Activated CD8-positive, alpha-beta memory T cell treated with anti-CD3 and anti-CD28 coated beads, Interleukin-2, amount 50 U/mL, for 4 hours (primary cell): Measurements from ENCODE around the gene FHL2.

Source experiments
- DNase-seq: peaks from one replicate; pipeline ENCODE4 v3.0.0-alpha.2; 2020

The FHL2 gene

GRCh38 chr2:105421053-105421452 lies 22.2 kb upstream of the FHL2 start:
- no peak for DNase-seq

GRCh38 chr2:105418522-105418921 lies 19.7 kb upstream of the FHL2 start:
- no peak for DNase-seq

- DNase-seq, result no peak
Measured at GRCh38 chr2:105417857-105418436, 19.1 kb upstream of the FHL2 start.

GRCh38 chr2:105416156-105416555 lies 17.3 kb upstream of the FHL2 start:
- no peak for DNase-seq

DNA sequence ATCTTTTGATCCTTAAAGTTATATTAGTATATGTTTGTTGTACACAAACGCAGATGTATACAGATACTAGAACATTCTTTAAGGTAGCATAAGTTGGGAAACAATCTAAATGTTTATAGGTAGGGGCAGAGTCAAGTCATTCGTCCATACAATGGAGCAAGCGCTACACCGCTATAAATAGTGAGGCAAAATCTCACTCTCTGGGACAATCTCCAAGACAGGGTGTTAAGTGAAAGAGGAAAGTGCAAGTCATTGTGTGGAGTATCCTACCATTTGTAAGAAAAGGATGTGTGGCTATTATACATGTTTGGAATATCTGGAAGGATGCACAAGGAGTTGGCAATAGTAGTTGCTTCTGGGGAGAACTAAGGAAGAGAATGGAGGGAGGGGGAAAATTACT lies 16.2 kb upstream of the FHL2 start:
- no peak for DNase-seq

DNA sequence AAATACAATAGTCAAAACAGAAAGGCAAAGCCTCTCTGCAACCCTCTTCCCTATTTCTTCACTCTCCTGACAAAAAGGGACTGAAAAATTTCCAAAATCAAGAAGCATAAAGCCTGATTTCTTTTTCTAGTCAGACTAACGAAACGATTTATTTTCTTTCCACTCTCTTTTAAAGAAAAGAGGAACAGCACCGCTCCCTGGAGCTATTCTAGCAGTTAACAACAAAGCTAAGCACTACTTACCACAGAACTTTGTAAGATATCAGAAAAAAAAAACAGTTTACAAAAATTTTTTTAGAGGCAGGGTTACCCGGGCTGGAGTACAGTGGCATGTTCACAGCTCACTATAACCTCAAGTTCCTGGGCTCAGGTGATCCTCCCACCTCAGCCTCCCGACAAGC lies 14.4 kb upstream of the FHL2 start:
- no peak for DNase-seq

DNA sequence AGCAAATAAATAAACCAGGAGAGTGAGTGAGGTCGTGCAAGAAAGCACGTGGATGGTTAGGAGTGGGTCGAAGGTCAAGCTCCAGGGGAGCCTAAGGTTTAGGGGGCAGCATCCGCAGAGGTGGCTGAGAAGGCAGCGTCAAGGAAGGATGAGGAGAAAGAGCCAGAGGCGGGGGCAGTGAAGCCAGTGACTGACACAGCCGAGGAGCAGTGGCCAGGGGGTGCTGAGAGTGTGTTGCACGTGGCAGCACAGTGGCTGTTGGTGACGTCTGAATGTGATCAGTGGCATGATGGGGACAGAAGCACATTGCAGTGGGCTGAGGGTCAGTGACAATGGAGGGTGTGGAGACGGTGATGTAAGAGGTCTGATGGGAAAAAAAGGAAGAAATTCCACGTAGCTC lies 13.7 kb upstream of the FHL2 start:
- no peak for DNase-seq

- DNase-seq, result no peak
Measured at GRCh38 chr2:105411720-105412407, 13.0 kb upstream of the FHL2 start.

GRCh38 chr2:105410554-105410953 lies 11.7 kb upstream of the FHL2 start:
- no peak for DNase-seq

DNA sequence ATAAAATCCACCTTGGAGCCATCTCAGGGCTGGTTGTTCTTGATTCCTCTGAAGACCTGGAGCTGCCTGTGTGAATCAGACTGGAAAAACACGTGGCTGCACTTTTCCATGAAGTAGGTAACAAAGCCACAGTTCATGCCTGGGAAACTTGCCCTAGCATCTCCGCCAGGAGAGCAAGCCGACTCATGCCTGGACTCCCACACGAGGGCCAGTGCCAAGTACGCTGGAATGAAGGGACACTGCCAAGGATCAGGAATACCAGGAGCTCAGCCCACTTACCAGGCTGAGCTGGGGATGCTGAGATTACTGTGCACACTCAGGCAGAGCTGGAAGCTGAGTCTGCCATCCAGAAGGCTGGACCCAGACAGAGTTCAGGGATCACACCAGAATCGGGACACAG lies 10.9 kb upstream of the FHL2 start:
- DNase-seq, result no peak

DNA sequence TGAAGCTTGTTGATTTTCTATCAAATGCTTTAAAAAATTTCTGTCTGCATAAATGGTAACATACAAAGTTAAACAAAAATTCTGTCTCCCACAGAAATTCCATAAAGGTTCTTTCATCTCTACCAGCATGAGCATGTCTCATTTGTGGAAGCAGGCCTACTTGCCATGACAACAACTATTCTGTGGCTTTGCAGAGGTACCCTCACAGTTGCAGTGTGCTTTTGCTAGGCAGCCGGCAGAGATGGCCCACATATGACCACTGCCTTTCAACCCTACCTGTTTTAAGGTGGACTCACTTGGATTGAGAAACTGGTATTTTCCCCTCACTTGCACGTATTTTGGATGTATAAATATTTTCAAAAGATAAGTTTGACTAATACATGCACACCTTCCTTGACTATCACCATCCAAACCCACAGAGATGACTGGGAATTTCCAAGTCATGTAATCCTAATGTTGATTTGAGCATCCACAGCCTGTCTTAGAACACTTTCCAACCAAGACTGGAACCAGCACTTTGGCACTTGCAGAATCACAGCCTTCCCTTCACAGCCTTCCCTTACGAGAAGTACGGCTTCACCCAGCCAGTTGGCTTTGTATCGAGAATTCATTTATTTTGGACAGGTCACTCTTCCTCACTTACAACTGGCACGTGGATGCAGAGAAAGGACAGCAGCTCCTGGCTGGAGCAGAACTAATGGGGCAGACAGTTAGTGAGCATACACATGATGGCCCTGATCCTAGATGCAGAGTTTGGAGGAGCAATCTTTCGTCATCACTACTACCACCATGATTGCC lies 9.3 kb upstream of the FHL2 start:
- DNase-seq, result no peak

DNA sequence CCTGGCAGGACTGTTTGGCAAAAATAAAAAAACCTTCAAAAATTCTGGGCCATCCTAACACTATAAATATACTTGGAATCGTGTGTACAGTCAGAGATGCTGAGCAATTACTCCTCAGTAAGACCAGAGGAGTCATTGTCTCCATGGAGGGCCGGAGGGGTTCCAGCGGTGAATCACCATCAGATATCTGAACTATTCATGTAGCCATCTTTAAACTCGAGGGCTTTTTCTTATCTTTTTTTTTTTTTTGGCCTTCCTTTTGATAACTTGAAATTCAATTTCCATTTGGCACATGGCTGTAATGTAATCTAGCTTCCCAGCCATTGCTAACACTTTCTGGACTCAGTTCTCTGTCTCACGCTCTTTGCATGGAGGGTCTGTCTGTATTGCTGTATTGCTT lies 7.4 kb upstream of the FHL2 start:
- DNase-seq, result no peak

DNA sequence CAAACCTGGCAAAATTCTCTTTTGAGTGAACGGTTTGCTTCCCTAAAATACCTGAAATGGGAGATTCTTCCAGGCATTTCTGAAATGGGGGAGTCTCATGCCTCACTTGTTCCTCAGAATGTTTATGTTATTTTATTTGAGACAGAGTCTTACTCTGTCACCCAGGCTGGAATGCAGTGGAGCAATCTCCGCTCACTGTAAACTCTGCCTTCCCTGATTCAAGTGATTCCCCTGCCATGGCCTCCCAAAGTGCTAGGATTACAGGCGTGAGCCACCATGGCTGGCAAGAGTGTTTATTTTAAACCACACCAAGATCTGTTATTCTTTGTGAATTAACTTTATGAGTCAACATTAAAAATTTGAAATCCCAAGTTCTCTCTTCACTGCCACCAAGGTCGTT lies 6.4 kb upstream of the FHL2 start:
- no peak for DNase-seq

GRCh38 chr2:105404736-105405135 lies 5.9 kb upstream of the FHL2 start:
- no peak for DNase-seq

- no peak for DNase-seq
Measured at GRCh38 chr2:105403783-105404698, 5.2 kb upstream of the FHL2 start.

DNA sequence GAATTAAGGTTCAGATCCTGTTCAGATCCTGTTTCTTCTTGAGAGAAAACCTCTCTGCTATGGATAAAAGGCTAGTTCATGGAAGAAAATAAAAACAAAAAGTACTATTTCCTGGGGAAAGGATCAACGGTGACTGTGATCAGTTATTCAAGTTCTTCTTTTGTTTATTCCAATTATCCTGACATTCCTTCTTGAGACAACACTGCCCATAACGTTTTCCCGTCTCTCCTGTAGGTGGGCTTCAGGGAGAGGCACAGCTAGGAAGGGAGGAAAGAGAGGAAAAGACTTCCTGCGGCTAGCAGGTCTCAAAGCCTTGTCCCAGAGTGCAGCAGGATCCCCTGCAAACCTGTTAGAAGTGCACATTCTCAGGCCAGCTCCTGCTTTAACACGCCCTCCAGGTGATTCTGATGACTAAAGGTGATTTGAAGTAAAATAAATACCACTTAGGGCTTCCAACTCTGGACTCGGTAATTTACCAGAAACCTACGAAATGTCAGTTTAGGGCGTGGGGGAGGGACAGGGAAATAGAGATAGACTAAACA lies 4.5 kb upstream of the FHL2 start:
- DNase-seq, result no peak

DNA sequence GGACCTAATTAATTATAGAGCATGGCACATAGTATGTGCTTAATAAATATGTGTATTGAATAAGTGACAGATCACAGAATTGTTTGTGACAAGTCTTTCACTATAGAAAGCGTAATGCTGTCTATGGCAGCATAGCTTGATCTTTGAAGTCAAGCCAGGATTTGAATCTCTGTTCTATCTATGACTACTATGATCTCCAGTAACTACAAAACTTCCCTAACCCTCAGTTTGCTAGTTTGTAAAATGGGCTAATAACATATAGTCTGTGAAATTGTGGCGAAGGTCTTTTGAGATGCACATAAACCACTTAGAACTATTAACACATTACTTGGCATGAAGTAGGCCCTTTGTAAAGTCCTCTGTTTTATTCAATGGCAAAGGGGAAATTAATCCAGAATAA lies 4.0 kb upstream of the FHL2 start:
- DNase-seq, result no peak

DNA sequence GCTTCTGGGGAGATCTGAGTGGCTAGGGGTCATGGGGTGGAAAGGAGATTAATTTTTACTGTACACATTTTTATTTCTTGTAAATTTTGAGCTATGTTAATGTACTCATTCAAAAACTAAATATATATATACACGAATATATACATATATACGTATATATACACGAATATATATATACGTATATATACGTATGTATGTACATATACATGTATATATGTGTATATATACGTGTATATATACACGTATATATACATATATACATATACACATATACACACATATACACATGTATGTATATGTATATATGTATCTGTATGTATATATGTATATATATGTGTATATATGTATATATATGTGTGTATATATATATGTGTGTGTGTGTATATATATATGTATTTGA lies 3.0 kb upstream of the FHL2 start:
- no peak for DNase-seq

GRCh38 chr2:105400138-105400540 lies 1.3 kb upstream of the FHL2 start:
- DNase-seq, result no peak

DNA sequence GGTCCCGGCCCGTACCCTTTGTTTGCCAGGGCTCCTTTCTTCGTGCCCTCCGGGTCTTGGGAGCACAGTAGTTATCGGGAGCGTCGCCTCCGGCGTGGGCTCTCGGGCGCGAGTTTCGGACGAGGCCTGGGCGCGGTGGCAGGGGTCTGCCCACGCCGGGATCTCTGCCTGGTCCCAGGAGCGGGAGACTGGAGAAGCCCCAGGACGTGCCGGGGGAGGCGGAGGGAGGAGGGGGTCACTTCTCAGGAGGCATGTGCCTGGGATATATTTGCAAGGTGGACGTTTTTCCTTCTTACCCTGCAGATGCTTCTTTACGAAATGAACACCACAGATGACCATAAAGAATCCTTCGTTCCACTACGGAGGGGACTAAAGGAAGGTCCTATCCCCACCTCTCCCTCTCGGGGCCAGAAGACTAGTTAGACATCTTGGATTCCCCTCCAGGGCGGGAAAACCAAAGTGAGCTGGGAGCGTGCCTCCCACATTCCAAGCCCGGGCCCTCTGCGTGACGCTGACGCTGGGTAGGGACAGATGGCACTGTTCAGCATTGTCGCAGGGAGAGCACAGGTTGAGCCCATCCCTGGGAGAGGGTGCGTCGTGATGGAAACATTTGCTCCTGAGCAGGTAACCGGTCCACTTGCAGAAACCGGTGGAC lies 483 bp upstream of the FHL2 start:
- DNase-seq, result no peak

DNA sequence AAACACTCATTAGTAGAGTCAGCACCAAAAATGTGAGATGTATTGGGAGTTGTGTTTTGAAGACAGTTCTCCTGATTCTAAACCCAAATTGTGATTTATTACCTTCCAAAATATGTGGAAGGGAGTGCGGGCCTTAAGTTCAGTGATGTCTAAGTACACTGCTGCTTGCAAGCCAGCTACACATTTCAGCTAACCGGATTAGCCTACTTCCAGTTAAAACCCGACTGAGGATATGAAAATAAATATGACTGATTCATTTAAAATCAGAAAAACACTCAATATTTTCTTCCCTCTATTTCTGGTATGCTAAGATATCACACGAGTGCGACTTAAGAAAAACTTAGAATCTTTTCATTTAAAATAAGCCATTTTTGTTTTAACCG lies 907 bp downstream of the FHL2 start:
- DNase-seq, result no peak

- DNase-seq, result no peak
Measured at GRCh38 chr2:105397025-105397722, 1.7 kb downstream of the FHL2 start.
